ENCODE data around the gene PCK1.

PCK1 gene

DNA sequence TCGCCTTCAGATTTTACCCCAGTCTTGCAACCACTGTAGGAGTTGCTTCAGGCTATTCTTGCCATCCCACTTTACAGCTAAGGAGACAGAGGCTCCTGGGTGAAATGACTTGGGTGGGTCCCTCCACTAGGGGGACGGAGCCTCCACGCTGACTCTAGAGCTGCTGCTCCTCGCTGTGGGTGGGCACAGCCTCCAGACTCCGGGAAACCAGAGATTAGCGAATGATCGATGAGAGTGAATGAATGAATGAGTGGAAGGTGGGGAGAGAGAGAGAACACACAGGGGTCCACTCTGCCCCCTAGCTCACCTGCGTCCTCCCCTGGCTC, 48.9 kb downstream of the PCK1 start:
- Histone ChIP-seq H3K36me3 (ENCODE audit: control insufficient read depth, low read depth, low read length) (no peaks in the 10 kb centered on the region), H3K9me3 (ENCODE audit: control insufficient read depth, low read depth, low read length) (no peaks in the 10 kb centered on the region), H3K27me3 (ENCODE audit: control insufficient read depth, insufficient read depth, low read length) (no peaks in the 10 kb centered on the region), H3K9ac (ENCODE audit: low read length) (no peak overlapping the region), H3K4me3 (ENCODE audit: low read length) (no peak overlapping the region), H3K27ac (ENCODE audit: low read length) (no peak overlapping the region), H3K4me1 (ENCODE audit: control insufficient read depth, low read depth, low read length) (no peaks in the 10 kb centered on the region)

DNA sequence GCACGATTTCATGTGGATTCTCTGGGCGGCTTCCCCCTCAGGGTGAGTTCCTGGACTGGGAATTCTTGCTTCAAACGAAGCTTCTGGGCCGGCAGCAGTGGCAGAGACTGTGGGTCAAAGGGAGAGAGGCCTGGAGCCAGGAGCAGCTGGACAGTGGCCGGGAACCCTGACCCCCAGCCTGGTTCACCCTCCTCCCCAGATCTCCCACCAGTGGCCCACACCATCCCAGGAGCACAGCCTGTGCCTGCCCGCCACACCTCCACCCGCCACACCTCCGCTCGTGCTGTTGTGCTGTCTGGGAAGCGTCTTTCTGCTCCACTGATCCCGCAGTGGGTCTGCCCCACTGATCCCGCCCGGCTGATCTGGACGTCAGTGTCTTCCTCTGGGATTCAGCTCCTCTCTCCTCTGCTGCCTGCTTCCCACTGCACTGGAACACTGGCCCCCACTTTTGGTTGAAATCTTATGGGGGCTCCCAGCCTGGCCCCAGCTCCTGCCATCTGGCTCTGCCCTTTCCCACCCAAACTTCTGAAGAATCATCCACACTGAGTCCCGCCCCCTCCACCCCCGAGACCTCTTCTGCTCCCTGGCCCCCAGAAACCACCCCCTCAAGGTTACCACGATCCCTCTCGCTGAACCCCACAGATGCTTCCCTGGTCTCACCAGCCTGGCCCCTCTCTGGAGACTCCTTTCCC, 49.5 kb downstream of the PCK1 start:
- Histone ChIP-seq H3K4me1 (ENCODE audit: control insufficient read depth, low read depth, low read length) (no peaks in the 10 kb centered on the region), H3K36me3 (ENCODE audit: control insufficient read depth, low read depth, low read length) (no peaks in the 10 kb centered on the region), H3K4me3 (ENCODE audit: low read length) (no peak overlapping the region), H3K27ac (ENCODE audit: low read length) (no peak overlapping the region), H3K9me3 (ENCODE audit: control insufficient read depth, low read depth, low read length) (no peaks in the 10 kb centered on the region), H3K27me3 (ENCODE audit: control insufficient read depth, insufficient read depth, low read length) (no peaks in the 10 kb centered on the region), H3K9ac (ENCODE audit: low read length) (no peak overlapping the region)

DNA sequence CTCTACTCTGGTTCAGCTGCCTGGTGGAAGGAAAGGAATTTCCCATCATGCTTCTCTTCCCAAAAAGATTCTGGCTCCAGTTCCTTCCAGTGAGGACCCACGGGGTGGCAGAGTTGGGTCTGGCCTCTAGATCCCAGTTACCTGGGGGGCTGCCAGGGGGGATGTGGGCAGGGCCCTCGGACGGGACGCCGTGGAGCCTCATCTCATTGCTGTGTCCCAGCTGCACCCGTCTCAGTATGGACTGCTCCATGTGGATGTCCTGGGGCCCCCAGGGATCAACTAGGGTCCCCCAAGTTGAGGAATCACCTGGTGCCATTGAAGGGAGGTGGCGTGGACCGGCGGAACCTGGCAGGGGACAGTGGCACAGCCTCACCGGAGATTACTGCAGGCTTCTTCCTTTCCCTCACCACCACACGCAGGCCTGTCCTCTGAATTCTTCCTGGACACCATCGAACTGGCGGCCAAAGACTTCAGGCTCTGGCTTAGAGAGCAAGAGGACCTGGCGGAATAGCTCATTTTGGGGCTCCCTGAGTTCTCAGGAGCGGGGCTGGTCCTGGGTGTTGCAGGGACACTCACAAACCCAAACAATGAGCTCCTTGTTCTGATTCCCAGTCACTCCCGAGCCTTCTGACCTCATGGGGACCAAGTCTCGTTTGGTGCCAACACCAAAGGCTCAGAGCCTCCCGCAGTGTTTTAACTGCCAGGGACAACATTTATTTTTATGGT, 50.8 kb downstream of the PCK1 start:
- Histone ChIP-seq H3K27me3 (ENCODE audit: control insufficient read depth, insufficient read depth, low read length) (no peaks in the 10 kb centered on the region), H3K9ac (ENCODE audit: low read length) (no peak overlapping the region), H3K4me3 (ENCODE audit: low read length) (no peak overlapping the region)

DNA sequence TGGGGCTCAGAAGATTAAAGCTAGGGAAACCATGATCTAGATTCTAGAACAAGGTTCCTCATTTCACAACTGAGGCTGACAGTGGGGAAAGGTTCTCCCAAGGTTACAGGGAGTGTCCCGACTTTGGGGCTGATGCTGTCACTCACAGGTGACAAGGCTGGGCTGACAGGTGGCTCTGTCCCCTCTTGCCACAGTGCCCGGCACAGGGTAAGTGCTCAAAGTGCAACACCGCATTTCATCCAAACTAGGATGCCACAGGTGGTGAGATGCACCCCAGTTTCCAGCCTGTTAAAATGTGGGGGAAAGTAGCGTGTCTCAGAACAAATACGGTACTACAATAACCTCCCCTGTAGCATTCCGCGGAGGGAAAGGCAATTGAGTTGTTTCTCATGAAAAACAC, 51.5 kb downstream of the PCK1 start:
- Histone ChIP-seq H3K27ac (ENCODE audit: low read length) (no peak overlapping the region), H3K9ac (ENCODE audit: low read length) (no peak overlapping the region), H3K4me3 (ENCODE audit: low read length) (no peak overlapping the region), H3K36me3 (ENCODE audit: control insufficient read depth, low read depth, low read length) (no peaks in the 10 kb centered on the region), H3K27me3 (ENCODE audit: control insufficient read depth, insufficient read depth, low read length) (no peaks in the 10 kb centered on the region), H3K9me3 (ENCODE audit: control insufficient read depth, low read depth, low read length) (no peaks in the 10 kb centered on the region), H3K4me1 (ENCODE audit: control insufficient read depth, low read depth, low read length) (no peaks in the 10 kb centered on the region)

More for the DNA sequence above, 50.8 kb downstream of the PCK1 start:
- no peaks in the 10 kb centered on the region for H3K36me3 ChIP-seq (ENCODE audit: control insufficient read depth, low read depth, low read length)
- H3K27ac ChIP-seq (ENCODE audit: low read length) = no peak overlapping the region
- no peaks in the 10 kb centered on the region for H3K4me1 ChIP-seq (ENCODE audit: control insufficient read depth, low read depth, low read length)
- no peaks in the 10 kb centered on the region for H3K9me3 ChIP-seq (ENCODE audit: control insufficient read depth, low read depth, low read length)

DNA sequence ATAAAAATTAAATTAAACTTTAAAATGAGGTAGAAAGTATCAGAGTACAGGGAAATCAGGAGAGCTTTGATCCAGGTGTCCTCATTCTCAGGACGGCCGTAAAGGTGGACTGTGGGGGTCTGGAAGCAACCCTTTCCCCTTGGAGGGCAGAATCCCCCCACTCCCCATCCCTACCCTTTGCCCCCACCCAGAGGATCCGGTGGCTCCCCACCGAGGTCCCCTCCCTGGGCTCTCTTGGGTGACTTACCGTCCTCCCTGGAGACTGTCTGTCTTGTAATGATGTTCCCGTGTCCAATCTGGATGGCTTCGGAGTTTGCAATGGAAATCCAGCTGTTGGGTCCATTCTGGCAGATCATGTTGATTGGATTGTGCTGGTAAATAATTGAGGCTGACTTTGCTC, 52.0 kb downstream of the PCK1 start:
- Histone ChIP-seq H3K4me3 (ENCODE audit: low read length) (no peak overlapping the region), H3K4me1 (ENCODE audit: control insufficient read depth, low read depth, low read length) (no peaks in the 10 kb centered on the region), H3K9me3 (ENCODE audit: control insufficient read depth, low read depth, low read length) (no peaks in the 10 kb centered on the region), H3K27ac (ENCODE audit: low read length) (no peak overlapping the region), H3K27me3 (ENCODE audit: control insufficient read depth, insufficient read depth, low read length) (no peaks in the 10 kb centered on the region), H3K9ac (ENCODE audit: low read length) (no peak overlapping the region), H3K36me3 (ENCODE audit: control insufficient read depth, low read depth, low read length) (no peaks in the 10 kb centered on the region)

DNA sequence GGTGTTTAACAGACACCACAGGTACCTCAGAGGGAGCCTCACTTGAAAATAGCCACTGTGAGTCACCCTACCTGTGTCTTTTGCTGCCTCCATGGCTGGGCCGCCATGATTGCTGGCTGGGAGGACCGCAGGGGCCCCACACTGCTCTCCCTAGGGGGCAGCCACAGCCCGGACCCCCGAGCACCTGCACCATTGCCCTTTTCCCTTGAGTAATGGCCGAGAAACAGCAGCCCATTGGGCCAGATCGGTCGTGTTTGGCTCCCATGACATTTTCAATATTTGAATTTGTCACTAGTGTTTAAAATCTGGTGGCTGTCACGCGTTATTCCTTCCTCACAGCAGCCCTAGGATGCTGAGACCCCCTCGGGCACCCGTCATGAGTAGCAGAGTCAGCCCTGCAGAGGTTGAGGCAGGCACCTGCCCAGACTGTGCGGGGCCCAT, 52.6 kb downstream of the PCK1 start:
- Histone ChIP-seq H3K4me1 (ENCODE audit: control insufficient read depth, low read depth, low read length) (no peaks in the 10 kb centered on the region), H3K27me3 (ENCODE audit: control insufficient read depth, insufficient read depth, low read length) (no peaks in the 10 kb centered on the region), H3K4me3 (ENCODE audit: low read length) (no peak overlapping the region), H3K9ac (ENCODE audit: low read length) (no peak overlapping the region), H3K27ac (ENCODE audit: low read length) (no peak overlapping the region), H3K36me3 (ENCODE audit: control insufficient read depth, low read depth, low read length) (no peaks in the 10 kb centered on the region), H3K9me3 (ENCODE audit: control insufficient read depth, low read depth, low read length) (no peaks in the 10 kb centered on the region)

DNA sequence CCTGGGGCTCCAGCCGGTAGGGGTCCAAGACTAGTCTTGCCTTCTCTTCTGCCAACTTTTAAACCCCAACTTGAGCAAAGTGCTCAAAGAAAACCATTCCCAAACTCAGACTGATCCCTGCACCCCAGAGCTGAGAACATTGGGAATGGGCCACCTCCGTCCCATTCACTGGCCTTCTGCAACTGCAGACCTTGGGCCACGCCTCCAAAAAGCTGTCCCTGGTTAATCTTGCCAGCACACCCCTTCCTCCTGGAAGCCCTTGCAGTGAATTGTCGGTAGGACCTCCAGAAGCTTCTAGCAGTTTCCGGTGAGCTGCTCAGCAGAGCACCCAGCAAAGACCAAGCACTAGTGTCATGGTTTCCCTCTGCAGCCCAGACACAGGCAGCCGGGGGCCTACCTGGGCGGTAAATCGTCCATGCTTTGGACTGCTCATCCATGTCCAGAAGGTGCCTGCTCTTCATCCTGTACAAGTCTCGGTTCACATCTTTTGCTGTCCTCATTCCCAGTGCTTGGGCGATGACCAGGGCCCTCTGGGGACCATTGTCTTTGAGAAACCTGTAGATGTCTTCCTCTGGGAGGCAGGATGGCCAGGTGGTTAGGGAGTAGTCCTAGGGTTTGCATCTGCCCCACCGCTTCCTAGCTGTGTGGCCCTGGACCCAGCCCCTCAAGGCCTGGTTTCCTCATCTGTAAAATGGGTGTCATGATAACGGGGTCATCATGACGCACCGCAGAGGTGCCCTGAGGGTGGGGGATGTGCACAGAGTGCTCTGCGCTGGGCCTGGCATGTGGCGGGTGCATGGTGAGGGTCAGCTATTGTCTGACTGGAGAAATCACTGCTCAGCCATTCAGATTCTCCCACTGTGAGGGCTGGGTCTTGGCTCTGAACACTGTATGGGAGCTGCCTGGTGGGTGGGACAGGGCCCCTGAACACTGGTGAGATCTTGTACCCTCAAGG, 53.9 kb downstream of the PCK1 start:
- no peaks in the 10 kb centered on the region for H3K9me3 ChIP-seq (ENCODE audit: control insufficient read depth, low read depth, low read length)
- no peaks in the 10 kb centered on the region for H3K27me3 ChIP-seq (ENCODE audit: control insufficient read depth, insufficient read depth, low read length)
- H3K4me3 ChIP-seq (ENCODE audit: low read length) = no peak overlapping the region
- H3K36me3 ChIP-seq (ENCODE audit: control insufficient read depth, low read depth, low read length) = no peaks in the 10 kb centered on the region
- no peak overlapping the region for H3K27ac ChIP-seq (ENCODE audit: low read length)
- H3K4me1 ChIP-seq (ENCODE audit: control insufficient read depth, low read depth, low read length) = no peaks in the 10 kb centered on the region
- H3K9ac ChIP-seq (ENCODE audit: low read length) = no peak overlapping the region

DNA sequence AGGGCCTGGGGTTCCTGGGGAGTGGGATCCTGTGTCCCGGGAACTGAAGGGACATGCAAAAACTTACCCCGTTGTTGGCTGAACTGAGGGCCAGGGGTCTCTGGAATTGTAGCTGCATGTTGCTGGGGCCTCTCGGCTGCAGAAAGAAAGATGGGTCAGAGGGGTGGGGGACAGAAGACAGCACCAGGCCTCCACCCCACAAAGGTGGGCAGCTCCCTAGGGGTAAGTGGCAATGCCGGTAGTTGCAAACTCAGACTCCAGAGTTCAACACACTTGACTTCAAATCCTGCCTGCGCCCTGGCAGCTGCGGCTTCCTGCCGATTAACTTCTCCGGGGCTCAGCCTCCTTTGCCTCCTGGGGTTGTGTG, 54.5 kb downstream of the PCK1 start:
- Histone ChIP-seq H3K27ac (ENCODE audit: low read length) (no peak overlapping the region), H3K27me3 (ENCODE audit: control insufficient read depth, insufficient read depth, low read length) (no peaks in the 10 kb centered on the region), H3K36me3 (ENCODE audit: control insufficient read depth, low read depth, low read length) (no peaks in the 10 kb centered on the region)

DNA sequence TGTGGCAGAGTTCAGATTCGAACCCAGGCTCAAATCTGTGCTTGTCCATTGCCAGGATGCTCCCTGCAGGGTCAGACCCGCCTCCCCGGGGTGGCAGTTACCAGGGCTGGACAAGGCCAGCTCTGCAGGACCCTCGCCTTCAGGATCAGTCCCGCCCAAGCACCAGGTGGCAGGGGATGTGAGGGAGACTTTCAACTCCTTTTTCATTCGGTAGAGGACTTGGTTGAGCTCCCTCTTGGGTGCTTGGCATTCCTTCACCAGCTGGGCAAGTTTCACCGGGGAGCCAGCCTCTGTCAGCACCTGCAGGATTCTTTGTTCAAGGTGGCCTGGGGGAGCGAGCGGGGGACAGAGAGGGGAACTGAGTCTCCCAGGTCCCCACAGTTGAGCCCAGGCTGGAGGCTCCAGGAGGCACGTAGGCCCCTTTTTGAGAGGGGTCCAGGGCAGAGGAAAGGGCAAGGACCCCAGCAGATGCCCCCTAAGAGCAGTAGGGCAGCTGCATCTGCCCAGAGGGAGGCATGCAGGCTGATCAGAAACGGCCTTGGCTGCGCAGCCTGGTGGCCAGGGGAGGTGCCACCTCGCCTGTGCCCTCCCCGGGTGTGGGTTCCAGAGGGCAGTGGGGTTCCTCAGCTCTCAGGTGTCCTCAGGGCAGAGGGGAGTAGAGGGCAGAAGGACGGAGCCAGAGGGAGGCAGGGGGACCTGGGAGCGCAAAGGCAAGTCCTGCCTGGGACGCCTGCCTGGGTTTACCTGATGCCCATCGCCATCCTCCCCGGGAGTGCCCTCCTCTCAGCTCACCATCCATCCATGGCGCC, 55.4 kb downstream of the PCK1 start:
- Histone ChIP-seq H3K4me3 (ENCODE audit: low read length) (no peak overlapping the region), H3K27me3 (ENCODE audit: control insufficient read depth, insufficient read depth, low read length) (no peaks in the 10 kb centered on the region), H3K4me1 (ENCODE audit: control insufficient read depth, low read depth, low read length) (no peaks in the 10 kb centered on the region), H3K27ac (ENCODE audit: low read length) (no peak overlapping the region), H3K9ac (ENCODE audit: low read length) (no peak overlapping the region), H3K9me3 (ENCODE audit: control insufficient read depth, low read depth, low read length) (no peaks in the 10 kb centered on the region), H3K36me3 (ENCODE audit: control insufficient read depth, low read depth, low read length) (no peaks in the 10 kb centered on the region)

More for the DNA sequence above, 54.5 kb downstream of the PCK1 start:
- H3K9ac ChIP-seq (ENCODE audit: low read length) = no peak overlapping the region
- no peaks in the 10 kb centered on the region for H3K9me3 ChIP-seq (ENCODE audit: control insufficient read depth, low read depth, low read length)
- no peaks in the 10 kb centered on the region for H3K4me1 ChIP-seq (ENCODE audit: control insufficient read depth, low read depth, low read length)
- no peak overlapping the region for H3K4me3 ChIP-seq (ENCODE audit: low read length)

DNA sequence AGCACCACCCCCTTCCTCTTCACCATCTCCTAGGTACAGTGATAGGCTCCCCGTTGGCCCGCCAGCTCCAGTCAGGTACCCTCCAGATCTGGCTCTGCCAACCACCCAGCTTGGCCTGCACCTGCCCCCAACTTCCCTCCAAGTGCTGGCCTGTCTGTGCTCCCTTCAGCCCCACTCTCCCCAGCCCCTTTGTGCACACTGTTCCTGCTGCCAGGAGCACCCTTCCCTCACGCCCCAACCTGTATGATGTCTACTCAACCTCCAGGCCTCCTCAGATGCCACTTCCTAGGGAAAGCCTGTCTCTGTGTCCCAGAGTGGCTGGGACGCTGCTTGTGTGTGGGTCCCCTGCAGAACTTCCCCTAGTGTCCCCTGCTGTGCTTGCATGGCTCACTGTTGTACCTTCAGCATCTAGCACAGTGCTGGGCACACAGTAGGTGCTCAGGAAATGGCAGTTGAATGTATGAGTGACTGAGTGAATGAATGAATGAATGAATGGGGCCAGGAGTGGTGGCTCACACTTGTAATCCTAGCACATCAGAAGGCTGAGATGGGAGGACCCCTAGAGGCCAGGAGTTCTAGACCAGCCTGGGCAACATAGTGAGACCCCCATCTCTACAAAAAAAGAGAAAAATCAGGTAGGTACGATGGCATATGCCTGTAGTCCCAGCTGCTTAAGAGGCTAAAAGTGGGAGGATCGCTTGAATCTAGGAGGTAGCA, 56.3 kb downstream of the PCK1 start:
- Histone ChIP-seq H3K9me3 (ENCODE audit: control insufficient read depth, low read depth, low read length) (no peaks in the 10 kb centered on the region), H3K4me3 (ENCODE audit: low read length) (no peak overlapping the region), H3K27ac (ENCODE audit: low read length) (no peak overlapping the region), H3K9ac (ENCODE audit: low read length) (no peak overlapping the region), H3K27me3 (ENCODE audit: control insufficient read depth, insufficient read depth, low read length) (no peaks in the 10 kb centered on the region), H3K4me1 (ENCODE audit: control insufficient read depth, low read depth, low read length) (no peaks in the 10 kb centered on the region), H3K36me3 (ENCODE audit: control insufficient read depth, low read depth, low read length) (no peaks in the 10 kb centered on the region)

Data from iPS-18a (cell line).